Left forelimb (tissue), 1 donor: ENCODE results near the gene RANGRF.
"Not testable (repeated sequence)": the region's sequence is repeated elsewhere in the genome, so short reads cannot be mapped to it uniquely, and the experiment has no call there.

Source experiments
- DNase-seq: peaks from one replicate; pipeline ENCODE4 v3.0.0-alpha.2; 2018; ENCODE audit warnings: low spot score

RANGRF gene

GRCh38 chr17:8288336-8289102 is at the start of gene RANGRF:
Gene RANGRF, plus strand, starts transcription at chr17:8288670. Its CDS starts 119 bp downstream, at chr17:8288789.
- DNase-seq, result peak; percentile 90

GRCh38 chr17:8243827-8244226 is 44.6 kb upstream of the RANGRF start:
- no peak for DNase-seq

GRCh38 chr17:8244768-8245167 is 43.7 kb upstream of the RANGRF start:
- DNase-seq, result no peak

- peak; percentile 96 for DNase-seq
Observed at GRCh38 chr17:8248751-8249607, 39.5 kb upstream of the RANGRF start, which contains the start of gene PFAS. Gene PFAS, plus strand, starts transcription at chr17:8249289. Its CDS starts 4,649 bp downstream, at chr17:8253938.

GRCh38 chr17:8249621-8250500 is 38.6 kb upstream of the RANGRF start:
- DNase-seq, result no peak

- DNase-seq, result not testable (repeated sequence)
Observed at GRCh38 chr17:8251411-8251810, 37.1 kb upstream of the RANGRF start.

- no peak for DNase-seq
Observed at GRCh38 chr17:8253801-8254200, 34.7 kb upstream of the RANGRF start.

GRCh38 chr17:8254881-8255280 is 33.6 kb upstream of the RANGRF start:
- no peak for DNase-seq

GRCh38 chr17:8255499-8255898 is 33.0 kb upstream of the RANGRF start:
- no peak for DNase-seq

GRCh38 chr17:8256291-8256690 is 32.2 kb upstream of the RANGRF start:
- no peak for DNase-seq

GRCh38 chr17:8256691-8257090 is 31.8 kb upstream of the RANGRF start:
- no peak for DNase-seq

GRCh38 chr17:8257801-8258200 is 30.7 kb upstream of the RANGRF start:
- no peak for DNase-seq

GRCh38 chr17:8264320-8264719 is 24.1 kb upstream of the RANGRF start:
- DNase-seq, result no peak

GRCh38 chr17:8264836-8265542 is 23.5 kb upstream of the RANGRF start:
- no peak for DNase-seq

GRCh38 chr17:8266648-8267479 is 21.6 kb upstream of the RANGRF start:
- DNase-seq, result no peak

GRCh38 chr17:8267480-8268147 is 20.9 kb upstream of the RANGRF start:
- no peak for DNase-seq

GRCh38 chr17:8268550-8269298 is 19.7 kb upstream of the RANGRF start:
- no peak for DNase-seq

GRCh38 chr17:8272421-8272820 is 16.0 kb upstream of the RANGRF start:
- no peak for DNase-seq

- DNase-seq, result no peak
Observed at GRCh38 chr17:8273884-8274444, 14.5 kb upstream of the RANGRF start.
